ENCODE results near the gene NPTX2. TPM values are rescaled to one million over a fixed set of nuclear protein-coding genes. Genes with fewer than 3 reads are reported as not detected.

Gene NPTX2
- total and polyA plus RNA-seq, 2 experiments from 2014 or later = 3.0 to 5.5 TPM

- no peak for DNase-seq (ENCODE audit: low spot score)
- Histone ChIP-seq H3K27ac (no peak overlapping the region), H3K27me3 (no peaks in the 10 kb centered on the region), H3K36me3 (replicated peaks; ENCODE audit: insufficient read depth, low read depth) (no peaks in the 10 kb centered on the region), H3K4me2 (no peak overlapping the region), H3K4me1 (ENCODE audit: insufficient read depth) (no peaks in the 10 kb centered on the region), H3K9me3 (ENCODE audit: low read depth) (no peaks in the 10 kb centered on the region), H3K9me2 (replicated peaks; ENCODE audit: insufficient read depth) (no peaks in the 10 kb centered on the region), H2AFZ (no peak overlapping the region), H3K79me2 (no peaks in the 10 kb centered on the region), H3K4me3 (no peak overlapping the region), H4K20me1 (ENCODE audit: insufficient read depth, poor library complexity, severe bottlenecking) (no peaks in the 10 kb centered on the region)
- WGBS (ENCODE audit: low lambda C conversion rate, missing lambda C conversion rate) = 85% methylated on average over 6 of the region's 6 CpGs
- no peak for TF ChIP-seq CTCF (IDR thresholded peaks at IDR 0.05; ENCODE audit: poor library complexity)
- no peak for TF ChIP-seq EZH2 (IDR thresholded peaks at IDR 0.05; ENCODE audit: borderline replicate concordance)
- no peak for TF ChIP-seq EZH2phosphoT487 (IDR thresholded peaks at IDR 0.05; ENCODE audit: low read depth, severe bottlenecking, unreplicated experiment)
Observed at GRCh38 chr7:98573816-98574215, 43.3 kb upstream of the NPTX2 start.

- no peak overlapping the region for H3K4me2 ChIP-seq
- 56% methylated on average over 2 of the region's 2 CpGs for WGBS (ENCODE audit: low lambda C conversion rate, missing lambda C conversion rate)
- H4K20me1 ChIP-seq (ENCODE audit: insufficient read depth, poor library complexity, severe bottlenecking) = no peaks in the 10 kb centered on the region
- no peaks in the 10 kb centered on the region for H3K36me3 ChIP-seq (replicated peaks; ENCODE audit: insufficient read depth, low read depth)
- H3K9me3 ChIP-seq (ENCODE audit: low read depth) = no peaks in the 10 kb centered on the region
- peaks cover 2% of the 10 kb centered on the region for H3K27me3 ChIP-seq
- H3K79me2 ChIP-seq = no peaks in the 10 kb centered on the region
- no peak for DNase-seq (ENCODE audit: low spot score)
- H2AFZ ChIP-seq = no peak overlapping the region
- TF ChIP-seq EZH2 (IDR thresholded peaks at IDR 0.05; ENCODE audit: borderline replicate concordance) (no peak), CTCF (IDR thresholded peaks at IDR 0.05; ENCODE audit: poor library complexity) (no peak), EZH2phosphoT487 (IDR thresholded peaks at IDR 0.05; ENCODE audit: low read depth, severe bottlenecking, unreplicated experiment) (no peak)
- no peak overlapping the region for H3K27ac ChIP-seq
- no peaks in the 10 kb centered on the region for H3K4me1 ChIP-seq (ENCODE audit: insufficient read depth)
- no peak overlapping the region for H3K4me3 ChIP-seq
- no peaks in the 10 kb centered on the region for H3K9me2 ChIP-seq (replicated peaks; ENCODE audit: insufficient read depth)
Observed at GRCh38 chr7:98575878-98576277, 41.2 kb upstream of the NPTX2 start.

- Histone ChIP-seq H3K9me3 (ENCODE audit: low read depth) (no peaks in the 10 kb centered on the region), H3K4me1 (ENCODE audit: insufficient read depth) (no peaks in the 10 kb centered on the region), H3K27me3 (peaks cover 13% of the 10 kb centered on the region), H3K79me2 (no peaks in the 10 kb centered on the region), H3K4me3 (no peak overlapping the region), H3K4me2 (no peak overlapping the region), H3K36me3 (replicated peaks; ENCODE audit: insufficient read depth, low read depth) (no peaks in the 10 kb centered on the region), H4K20me1 (ENCODE audit: insufficient read depth, poor library complexity, severe bottlenecking) (no peaks in the 10 kb centered on the region), H2AFZ (no peak overlapping the region), H3K27ac (no peak overlapping the region), H3K9me2 (replicated peaks; ENCODE audit: insufficient read depth) (no peaks in the 10 kb centered on the region)
- no peak for DNase-seq (ENCODE audit: low spot score)
- TF ChIP-seq EZH2phosphoT487 (IDR thresholded peaks at IDR 0.05; ENCODE audit: low read depth, severe bottlenecking, unreplicated experiment) (no peak), EZH2 (IDR thresholded peaks at IDR 0.05; ENCODE audit: borderline replicate concordance) (no peak), CTCF (IDR thresholded peaks at IDR 0.05; ENCODE audit: poor library complexity) (no peak)
Observed at GRCh38 chr7:98584830-98585229, 32.3 kb upstream of the NPTX2 start.

- H3K9me2 ChIP-seq (replicated peaks; ENCODE audit: insufficient read depth) = no peaks in the 10 kb centered on the region
- TF ChIP-seq CTCF (IDR thresholded peaks at IDR 0.05; ENCODE audit: poor library complexity) (no peak), EZH2 (IDR thresholded peaks at IDR 0.05; ENCODE audit: borderline replicate concordance) (no peak), EZH2phosphoT487 (IDR thresholded peaks at IDR 0.05; ENCODE audit: low read depth, severe bottlenecking, unreplicated experiment) (no peak)
- 87% methylated on average over 7 of the region's 7 CpGs for WGBS (ENCODE audit: low lambda C conversion rate, missing lambda C conversion rate)
Observed at GRCh38 chr7:98591926-98592325, 25.2 kb upstream of the NPTX2 start.

More at GRCh38 chr7:98591926-98592325, 25.2 kb upstream of the NPTX2 start:
- no peak overlapping the region for H3K27ac ChIP-seq
- H3K79me2 ChIP-seq = no peaks in the 10 kb centered on the region
- H3K36me3 ChIP-seq (replicated peaks; ENCODE audit: insufficient read depth, low read depth) = no peaks in the 10 kb centered on the region
- no peaks in the 10 kb centered on the region for H4K20me1 ChIP-seq (ENCODE audit: insufficient read depth, poor library complexity, severe bottlenecking)
- H3K9me3 ChIP-seq (ENCODE audit: low read depth) = no peaks in the 10 kb centered on the region
- H2AFZ ChIP-seq = no peak overlapping the region
- H3K27me3 ChIP-seq = no peaks in the 10 kb centered on the region
- H3K4me2 ChIP-seq = peak overlapping the region; percentile 8
- no peaks in the 10 kb centered on the region for H3K4me1 ChIP-seq (ENCODE audit: insufficient read depth)
- DNase-seq (ENCODE audit: low spot score) = no peak
- H3K4me3 ChIP-seq = no peak overlapping the region

All from hepatocyte (in vitro differentiated cells).